HG02763 (cell line): ENCODE results near the gene LHX1.

Experiments used
- ATAC-seq: cut with Tn5 transposase; IDR thresholded peaks from one replicate; pipeline ENCODE4 v1.9.1; 2021; ENCODE audit warnings: mild to moderate bottlenecking, moderate library complexity; ENCODE audit not compliant: unreplicated experiment

LHX1 gene

DNA sequence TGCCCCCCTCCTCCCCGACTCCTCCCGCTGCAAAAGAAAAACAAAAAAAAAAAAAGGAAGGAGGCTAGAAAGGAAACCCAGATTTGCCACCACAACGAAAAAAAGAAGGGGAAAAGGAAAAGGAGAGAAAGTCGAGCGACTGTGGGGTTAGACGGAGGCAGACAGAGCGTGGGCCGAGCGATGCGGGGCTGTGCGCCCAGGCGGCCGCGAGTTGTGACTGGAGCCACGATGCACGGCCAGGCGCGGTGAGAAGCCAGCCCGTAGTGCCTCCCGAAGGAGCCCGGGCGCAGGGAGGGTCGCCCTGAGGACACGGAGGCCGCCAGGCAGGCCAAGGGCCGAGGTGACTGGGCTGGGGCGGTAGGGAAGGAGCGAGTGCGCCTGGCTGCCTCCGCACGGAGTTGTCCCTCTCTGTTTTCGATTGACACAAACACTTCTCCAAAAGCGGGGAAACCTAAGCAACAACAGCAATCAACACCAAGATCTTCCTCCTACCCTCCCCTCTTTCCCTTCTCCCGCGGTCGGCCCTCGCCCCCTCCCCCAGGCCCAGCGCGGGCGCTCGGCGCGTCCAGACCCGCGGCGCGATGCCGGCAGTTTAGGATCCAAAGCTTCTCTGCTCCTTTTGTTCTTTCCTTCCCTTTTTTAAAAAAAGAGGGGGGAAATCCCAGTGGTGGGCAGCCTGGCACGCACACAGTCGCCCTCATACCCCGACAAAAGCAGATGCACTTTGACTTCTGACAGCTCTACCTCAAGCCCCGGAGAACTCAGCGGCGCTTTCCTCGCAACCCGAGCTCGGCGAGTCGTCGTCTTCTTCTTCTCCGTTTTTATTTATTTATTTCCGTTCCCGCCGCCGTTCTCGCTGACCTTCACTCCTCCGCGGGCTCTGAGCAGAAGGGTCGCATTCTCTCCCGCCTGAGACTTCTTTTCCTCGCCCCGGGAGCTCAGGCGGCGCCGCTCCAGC lies at the start of gene LHX1:
TSS of gene LHX1 (plus strand) at position 475 of the 958 bp plus-strand sequence. CDS start 723 bp downstream, outside the sequence.
- no peak for ATAC-seq

DNA sequence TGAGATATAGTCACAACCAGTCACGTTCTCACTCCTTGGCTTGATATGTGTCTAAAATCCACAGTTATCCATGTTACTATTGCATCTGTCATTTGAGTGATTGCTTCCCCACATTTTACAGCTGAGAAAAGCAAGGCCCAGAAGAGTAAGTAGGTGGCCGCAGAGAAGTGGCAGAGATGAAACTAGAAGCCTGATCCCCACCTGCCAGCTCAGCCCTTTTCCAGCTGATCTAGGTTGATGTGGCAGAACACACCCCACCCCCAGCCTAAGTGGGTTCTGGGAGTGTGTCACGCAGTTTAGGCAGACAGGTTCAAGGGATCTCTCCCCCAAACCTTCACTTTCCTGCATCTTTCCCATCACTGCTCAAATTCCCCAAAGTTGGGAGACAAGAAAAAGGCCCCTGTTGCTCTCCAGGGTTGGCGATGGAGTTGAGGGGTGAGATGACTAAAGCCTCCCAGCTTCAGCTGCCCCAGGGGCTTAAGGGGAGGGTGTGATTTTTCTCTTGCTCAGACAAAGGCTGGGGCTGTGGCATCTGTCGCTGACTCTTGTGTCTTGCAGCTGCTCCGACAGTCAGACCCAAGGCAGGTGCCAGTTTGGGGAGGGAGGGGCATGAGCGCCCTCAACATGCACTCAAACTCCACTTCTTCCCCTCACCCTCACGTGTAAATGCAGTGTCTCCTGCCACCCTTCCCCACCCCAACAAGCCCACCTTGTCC lies 48.9 kb upstream of the LHX1 start:
- ATAC-seq: no peak

DNA sequence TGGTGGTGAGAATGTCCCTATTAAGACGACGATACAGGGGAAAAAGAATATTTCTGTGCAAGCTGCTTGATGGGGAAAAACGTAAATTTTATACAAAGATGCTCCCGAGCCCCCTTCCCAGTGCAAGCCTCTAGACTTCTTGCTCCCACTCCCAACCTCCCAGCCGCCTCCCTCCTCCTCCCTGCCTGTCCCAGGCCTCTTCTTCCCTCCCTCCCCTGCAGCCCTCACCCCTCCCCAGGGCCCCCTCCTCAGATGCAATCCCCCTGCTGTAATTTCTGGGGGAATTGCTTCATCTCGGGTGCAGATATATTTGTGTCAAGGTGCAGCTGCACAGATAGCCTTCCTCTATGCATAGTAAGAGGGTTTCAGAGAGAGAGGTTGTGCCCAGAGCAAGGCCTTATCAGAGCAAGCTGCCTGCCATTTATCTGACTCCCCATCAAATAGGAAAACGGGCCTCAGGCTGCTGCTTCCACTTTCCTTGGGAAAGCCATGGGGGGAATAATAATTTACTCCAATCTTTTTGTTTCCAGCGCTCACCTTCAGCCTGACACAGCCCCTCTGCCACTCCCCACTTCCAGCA lies 47.4 kb upstream of the LHX1 start:
- no peak for ATAC-seq

DNA sequence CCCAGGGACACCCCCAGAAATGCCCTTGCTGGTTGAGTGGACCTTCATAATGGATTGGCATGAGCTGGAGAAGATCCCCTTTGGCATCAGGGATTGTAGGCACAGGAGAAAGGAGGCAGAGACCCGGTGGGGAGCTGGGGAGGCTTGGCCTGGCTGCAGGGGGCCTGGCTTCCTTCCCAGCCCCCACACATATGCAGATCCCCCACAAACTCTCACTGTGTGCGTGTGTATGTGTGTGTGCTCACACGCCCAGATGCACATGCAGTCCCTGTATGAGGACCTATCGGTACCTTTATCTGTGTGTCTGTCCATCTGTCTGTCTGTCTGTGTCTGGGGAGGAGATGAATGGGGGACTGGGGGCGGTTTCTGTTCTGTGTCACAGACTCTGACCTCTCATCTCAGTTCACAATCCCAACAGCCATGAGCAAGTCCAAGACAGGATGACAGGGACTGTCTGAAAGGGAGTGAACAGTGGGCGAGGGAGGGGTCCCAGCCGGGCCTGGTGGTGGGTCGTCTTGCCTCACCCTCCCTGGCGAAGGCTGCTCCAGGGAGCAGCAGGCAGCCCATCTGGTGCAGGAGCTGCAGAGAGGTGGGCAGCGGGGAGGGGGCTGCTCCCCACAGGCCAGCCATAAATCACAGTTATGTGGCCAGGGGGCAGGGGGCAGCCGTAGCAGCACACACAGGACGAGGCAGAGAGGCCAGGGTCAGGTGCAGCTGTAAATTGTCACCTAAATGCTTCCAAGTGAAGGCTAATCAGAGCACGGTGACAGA lies 46.7 kb upstream of the LHX1 start:
- no peak for ATAC-seq

DNA sequence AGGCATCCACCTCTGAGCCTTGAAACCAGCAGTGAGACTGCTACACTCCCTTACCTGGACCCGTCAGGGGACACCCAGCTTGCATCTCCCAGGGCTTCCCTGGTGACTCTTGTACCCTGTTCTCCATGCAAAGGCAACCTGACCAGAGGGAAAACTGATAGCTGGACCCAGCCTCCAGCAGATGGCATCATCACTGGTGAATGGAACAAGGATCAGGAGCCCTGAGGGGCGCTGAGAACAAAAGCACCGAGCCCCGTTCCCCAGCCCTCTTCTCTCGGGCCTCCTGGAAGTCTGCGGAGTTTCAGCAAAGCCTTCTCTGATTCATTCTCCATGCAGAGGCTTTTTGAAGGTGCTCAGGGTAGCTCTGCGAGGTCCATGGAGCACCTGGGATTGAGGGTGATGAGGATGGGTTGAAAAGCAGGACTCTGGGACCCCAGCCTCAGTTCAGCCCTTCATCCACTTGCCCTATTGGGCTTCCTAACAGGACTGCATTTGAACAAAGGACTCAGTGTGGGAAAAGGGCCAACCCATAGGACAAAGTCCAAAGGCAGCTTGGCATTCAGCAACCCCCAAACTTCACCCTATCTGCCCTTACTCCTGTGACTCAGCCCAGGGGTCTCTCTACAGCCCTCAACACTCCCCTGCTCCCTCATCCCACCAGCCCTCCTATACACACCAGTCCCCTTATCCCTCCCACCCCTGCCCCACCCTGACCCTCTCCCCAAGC lies 45.0 kb upstream of the LHX1 start:
- no peak for ATAC-seq

DNA sequence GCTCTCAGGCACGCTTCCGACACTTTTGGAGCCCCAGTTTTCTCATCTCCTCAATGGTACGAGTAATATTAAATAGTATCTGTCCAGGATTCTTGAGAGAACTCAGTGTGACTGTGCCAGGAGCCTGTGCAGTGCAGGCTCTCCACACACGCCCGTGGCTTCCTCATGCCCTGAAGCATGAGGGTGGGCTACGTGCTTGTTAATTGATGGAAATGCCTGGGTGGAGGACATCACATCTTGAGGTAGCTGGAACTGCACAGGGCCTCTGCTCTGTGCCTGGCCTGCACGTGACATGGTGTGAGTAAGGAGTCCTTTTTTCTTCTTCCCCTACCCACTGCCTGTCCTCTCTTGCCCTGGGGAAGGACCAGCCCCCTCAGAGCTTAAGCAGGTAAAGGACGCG lies 43.1 kb upstream of the LHX1 start:
- no peak for ATAC-seq

DNA sequence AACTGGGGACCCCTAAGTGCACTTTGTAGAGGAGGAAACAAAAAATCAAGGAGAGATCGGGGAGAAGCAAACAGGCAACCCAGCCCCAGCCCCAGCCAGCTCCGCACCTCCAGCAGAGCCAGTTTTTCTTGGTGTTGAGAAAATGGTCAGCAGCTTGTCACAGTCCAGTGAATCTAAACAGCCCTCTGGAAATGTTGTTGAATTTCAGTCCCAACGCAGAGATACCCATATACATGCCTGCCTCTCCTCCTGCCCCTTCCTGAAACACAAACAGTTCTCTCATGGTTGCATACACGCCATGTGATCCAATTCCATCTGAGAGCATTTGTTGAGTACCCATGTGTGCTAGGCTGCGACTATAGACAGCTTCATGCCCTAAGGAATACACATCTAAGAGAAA lies 42.4 kb upstream of the LHX1 start:
- no peak for ATAC-seq

DNA sequence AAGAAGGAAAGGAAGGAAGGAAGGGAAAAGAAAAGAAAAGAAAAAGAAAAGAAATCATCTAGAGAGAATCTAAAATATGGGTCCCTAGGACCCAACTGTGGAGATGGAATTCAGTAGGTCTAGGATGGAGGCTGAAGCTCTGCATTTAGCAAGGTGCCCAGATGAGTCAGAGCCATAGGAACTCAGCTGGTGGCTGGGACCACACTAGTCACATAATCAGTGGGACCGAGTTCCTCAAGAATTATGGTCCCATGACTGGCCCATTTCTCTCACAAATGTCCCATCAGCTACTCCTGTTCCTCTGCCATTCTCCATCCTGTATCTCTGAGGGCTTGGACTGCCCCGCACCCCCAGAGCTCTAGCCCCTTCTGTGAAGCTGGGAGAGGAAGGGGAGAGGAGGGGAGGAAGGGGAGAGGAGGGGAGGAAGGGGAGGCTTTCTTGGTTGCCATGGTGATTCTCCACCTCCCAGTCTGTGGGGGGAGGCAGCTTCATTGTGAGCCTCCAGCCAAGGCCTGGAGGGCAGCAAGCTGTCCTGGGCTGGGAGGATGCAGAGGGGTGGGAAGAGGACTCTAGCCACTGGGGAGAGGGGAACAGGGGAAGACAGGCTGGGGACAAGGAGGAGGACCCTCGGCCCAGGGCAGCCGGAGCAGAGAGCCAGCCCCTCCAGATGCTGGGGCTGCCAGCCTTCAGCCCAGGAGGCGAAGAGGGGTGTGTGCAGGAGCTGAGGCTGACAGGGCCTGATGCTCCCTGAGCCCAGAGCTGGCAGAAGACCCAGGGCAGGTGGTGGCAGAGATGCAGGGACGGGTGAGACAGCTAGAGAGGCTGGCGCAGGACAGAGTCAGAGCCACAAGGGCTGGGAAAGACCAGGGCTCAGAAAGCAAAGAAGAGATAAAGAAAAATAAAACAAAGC lies 37.8 kb upstream of the LHX1 start:
- ATAC-seq: no peak

DNA sequence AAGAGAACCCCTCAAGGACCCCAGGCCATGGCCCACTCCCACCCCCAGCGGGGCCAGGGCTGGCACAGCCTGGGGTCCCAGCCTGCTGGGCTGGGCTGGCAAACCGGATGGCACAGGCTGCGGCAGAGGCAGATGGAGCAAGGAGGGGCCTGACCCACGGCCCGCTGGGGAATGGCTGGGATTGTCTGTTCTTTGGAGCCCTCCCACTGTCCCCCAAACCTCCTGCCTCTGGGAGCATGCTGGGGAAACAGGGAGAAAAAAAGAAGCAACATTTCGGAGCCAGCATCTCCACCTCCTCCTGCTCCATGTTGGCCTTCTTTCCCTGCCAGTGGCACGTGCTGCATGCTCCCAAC lies 37.1 kb upstream of the LHX1 start:
- no peak for ATAC-seq

DNA sequence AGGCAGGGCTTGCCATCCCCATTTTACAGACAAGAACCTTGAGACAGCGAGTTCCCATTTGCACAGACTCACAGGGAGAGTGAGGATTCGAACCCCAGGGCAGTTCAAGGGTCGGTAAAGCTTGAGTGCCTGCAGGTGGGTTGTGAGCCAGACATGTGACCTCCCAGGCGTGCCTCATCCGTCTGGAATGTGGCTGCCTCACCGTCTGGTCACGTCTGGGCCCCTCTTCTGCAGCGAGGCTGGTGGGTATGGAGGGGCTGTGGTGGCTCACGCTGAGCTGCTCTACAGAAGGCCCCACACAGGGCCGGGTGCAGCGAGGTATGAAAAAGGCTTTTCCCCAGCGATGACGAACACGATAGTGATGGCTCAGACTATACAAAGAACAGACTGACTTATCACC lies 35.8 kb upstream of the LHX1 start:
- ATAC-seq: no peak

DNA sequence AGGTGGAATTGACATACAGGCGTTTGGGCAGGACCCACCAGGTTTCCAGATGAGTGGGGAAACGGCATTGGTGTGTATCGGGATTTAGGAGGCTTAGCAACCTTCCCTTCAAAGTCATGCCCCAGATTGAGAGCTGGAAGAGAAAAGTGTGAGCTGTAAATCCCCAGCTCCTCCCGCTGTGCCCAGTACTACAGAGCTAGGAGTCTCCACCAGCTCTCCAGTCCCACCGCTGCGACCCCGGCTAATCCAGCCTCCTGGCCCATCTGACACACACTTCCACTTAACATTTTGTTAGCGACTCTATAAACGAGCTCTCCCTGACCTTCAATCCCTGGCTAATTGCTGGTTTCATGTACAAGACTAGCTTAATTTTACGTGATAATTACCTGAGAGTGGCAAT lies 29.9 kb upstream of the LHX1 start:
- no peak for ATAC-seq

DNA sequence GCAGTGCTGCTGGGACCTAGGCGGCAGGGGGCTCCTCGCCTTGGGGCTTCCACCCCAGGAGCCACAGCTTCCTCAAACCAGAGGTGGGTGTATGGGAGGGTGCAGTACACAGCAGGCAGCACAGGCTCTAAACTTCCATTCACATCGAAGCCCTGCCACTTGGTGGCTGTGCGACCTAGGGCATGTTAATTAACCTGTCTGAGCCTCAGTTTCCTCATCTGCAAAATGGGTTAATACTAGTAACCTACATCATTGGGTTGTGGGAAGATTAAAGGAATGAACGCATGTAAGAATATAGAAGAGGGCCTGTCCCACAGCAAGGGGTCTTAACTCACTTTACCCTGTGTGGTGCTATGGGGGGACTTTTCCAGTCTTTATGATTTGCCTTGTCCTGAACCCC lies 26.8 kb upstream of the LHX1 start:
- ATAC-seq: no peak

DNA sequence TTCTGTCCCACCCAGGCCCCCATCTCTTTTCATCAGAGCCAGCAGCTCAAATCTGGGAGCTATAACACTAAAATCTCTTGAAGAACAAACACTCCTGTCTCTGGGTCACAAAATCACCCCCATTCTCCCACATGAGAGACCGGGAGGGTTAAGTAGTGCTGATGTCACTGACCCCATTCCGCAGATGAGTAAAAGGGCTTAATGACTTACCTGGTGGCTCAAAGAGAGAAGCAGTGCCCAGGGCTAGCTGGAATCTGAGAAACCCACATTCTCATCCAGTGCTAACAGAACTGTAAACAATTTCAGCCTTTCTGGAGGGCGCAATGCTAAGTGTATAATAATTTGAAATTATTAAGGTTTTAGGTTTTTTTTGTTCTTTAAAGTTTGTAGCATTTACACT lies 26.3 kb upstream of the LHX1 start:
- no peak for ATAC-seq

DNA sequence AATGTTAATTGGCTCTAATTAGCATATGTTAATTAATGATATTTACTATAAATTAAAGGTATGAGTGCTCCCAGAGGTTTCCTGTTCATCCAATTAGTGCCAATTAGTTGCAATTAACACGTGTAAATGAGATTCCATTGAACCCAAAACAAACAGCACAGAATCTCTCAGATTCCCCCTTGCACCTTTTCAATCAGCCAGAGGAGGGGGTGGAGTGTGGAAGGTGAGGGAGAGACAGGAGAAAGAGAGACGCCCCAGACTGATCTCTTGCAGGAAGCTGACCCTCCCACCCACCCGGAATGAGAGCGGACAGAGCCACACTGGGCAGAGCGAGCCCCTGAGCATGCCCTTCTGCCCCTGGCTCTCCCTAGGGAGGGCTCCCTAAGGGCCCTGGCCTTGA lies 24.1 kb upstream of the LHX1 start:
- no peak for ATAC-seq

DNA sequence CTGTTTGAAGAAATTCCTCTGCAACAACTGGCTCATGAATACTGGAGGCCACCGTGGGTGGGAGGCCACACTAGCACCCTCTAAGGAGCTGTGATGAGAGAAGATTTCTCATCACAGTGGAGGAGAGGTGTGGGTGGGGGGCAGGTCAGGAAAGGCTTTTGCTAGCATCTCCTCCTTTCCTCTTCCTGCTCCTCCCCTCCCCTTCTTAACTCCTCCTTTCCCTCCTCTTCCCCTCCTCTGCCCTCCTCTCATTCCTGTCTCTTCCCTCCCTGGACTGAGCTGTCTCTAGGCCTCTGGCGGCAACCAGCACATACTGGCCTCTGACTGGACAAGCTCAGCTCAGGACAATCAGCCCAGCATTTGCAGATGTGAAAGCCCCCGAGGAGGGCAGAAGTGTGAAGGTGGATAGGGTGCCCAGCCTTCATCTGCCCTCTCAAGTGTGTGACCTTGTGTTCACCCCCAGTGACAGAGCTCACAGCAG lies 19.0 kb upstream of the LHX1 start:
- ATAC-seq: no peak

DNA sequence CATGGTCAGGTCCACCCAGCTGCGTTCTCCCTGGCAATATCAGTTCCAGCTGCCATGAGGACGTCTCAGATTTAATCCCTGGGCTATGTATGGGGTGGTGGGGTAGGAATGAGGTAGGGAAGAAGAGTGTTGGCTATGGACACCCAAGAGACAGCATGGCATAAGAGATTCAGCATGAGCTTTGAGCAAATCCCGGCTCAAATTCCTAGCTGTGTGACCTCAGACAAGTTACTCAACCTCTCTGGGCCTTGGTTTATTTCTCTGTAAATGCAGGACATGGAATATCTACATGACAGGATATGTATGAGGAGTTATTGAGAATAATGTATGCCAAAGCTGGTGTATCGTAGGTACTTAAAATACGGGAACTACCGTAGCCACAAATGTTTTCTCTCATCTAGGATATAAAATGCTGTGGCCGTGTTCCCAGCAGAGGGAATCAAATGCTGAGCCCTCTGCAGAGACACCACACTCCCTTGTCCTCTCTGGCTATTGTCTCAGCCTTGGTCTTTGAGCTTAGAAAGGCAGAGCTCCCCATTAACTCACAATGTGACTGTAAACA lies 17.8 kb upstream of the LHX1 start:
- ATAC-seq: no peak

DNA sequence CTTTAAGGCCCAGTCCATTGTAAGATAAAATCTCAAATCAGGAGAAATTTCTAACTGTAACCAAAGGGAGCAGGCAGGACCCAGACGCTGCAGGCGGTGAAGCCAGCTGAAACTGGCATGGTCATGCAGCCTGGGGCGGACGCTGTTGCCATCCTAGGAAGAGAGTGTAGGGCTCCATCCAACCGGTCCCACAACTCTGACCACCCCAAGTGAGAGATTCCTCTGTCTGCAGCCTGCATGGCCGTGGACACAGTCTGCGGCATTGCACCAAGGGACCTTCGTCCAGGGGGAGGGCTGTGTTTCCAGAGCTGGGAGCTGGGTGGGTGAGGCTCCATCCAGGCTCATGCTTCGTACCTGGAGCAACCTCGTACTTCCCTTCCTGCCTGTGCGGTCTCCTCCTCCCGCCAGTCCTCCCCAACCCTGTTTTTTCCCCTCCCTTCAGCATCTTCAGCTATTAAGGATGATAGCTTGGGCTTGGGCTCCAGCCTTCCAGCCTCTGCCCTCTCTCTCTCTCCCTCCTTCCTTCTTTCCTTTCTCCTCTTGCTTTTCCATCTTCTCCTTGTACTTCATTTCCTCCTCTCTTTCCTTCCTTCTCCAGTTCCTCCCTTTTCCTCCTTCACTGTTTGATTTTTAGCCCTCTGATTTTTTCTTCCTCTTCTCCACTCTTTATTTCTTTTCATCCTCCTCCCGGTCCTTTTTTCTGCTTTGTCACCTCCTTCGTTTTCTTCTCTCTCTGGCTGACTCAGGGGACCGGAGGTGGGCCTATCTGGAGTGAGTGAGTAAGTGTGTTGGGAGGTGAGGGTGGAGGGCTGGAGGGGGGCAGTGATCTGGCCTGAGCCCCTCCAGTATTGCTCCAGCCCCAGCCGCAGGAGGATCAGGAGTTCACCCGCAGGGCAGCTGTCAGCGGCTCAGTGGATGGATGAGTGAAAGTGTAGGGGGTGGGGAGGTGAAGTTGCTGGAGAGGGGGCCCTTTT lies 17.0 kb upstream of the LHX1 start:
- ATAC-seq: no peak
